ENCODE results near the gene LRRC8D. TPM values are rescaled to one million over a fixed set of nuclear protein-coding genes. Genes with fewer than 3 reads are reported as not detected.

The LRRC8D gene
- polyA plus RNA-seq, 12 donors = 6.5 to 12.3 (median 8.4) TPM; not detected in 1

GRCh38 chr1:89986020-89986419, 165.2 kb downstream of the LRRC8D start:
- no peak for DNase-seq

Other genes with a start within 250 kb of the LRRC8D start
- 10 to 100 TPM in 3 of 12 donors, 1 to 10 TPM in 8, not detected in 1; 5.5 to 13.9 (median 9.0) TPM for gene LRRC8C, start 187.9 kb upstream of the LRRC8D start, polyA plus RNA-seq (ENCODE audit: insufficient read length in 12 of 12)
- gene ZNF326, start 174.1 kb downstream of the LRRC8D start, polyA plus RNA-seq (ENCODE audit: insufficient read length in 12 of 12) = 10 to 100 TPM in 11 of 12 donors, not detected in 1; 18.6 to 46.4 (median 27.2) TPM

Measured in muscle of arm (tissue), 12 donors.